Keratinocyte (primary cell): Measurements from ENCODE around the gene KCNC3.

Source experiments
- CTCF ChIP-seq, 3 experiments: IDR thresholded peaks in 1 of 3; conservative IDR thresholded peaks in 1 of 3; optimal IDR thresholded peaks in 1 of 3; 2 replicates in 2 of 3; 3 replicates in 1 of 3; pipeline versions ENCODE3 to v1.5.1; 2011; ENCODE audit warnings: low read length in 3 of 3, mild to moderate bottlenecking in 3 of 3, moderate library complexity in 2 of 3, control low read depth in 1 of 3, inconsistent platforms in 1 of 3; ENCODE audit not compliant: insufficient read depth in 2 of 3; ENCODE audit errors: extremely low read depth in 1 of 3
- EZH2 ChIP-seq: IDR thresholded peaks from one replicate; pipeline ENCODE4 v1.6.1; 2012; ENCODE audit warnings: inconsistent platforms, mild to moderate bottlenecking, low read length, moderate library complexity

- TF ChIP-seq CTCF (optimal IDR thresholded peaks at IDR 0.05 in 1 of 3, IDR thresholded peaks at IDR 0.05 in 1 of 3, conservative IDR thresholded peaks at IDR 0.05 in 1 of 3; ENCODE audit: extremely low read depth in 1 of 3, insufficient read depth in 2 of 3, low read length in 3 of 3) (no peak), EZH2 (no peak)
Measured at GRCh38 chr19:50334741-50335421, 5.7 kb upstream of the KCNC3 start.
